ENCODE results near the gene CHRM4. TPM values are rescaled to one million over a fixed set of nuclear protein-coding genes. Genes with fewer than 3 reads are reported as not detected.

CHRM4 gene
- total and polyA plus RNA-seq, 11 donors: 0.08 to 0.27 (median 0.17) TPM; not detected in 7

GRCh38 chr11:46345131-46345597, 46.4 kb downstream of the CHRM4 start:
- H3K4me1 ChIP-seq: peaks cover 0 to 77% (median 47%) of the 10 kb centered on the region in 12 donors

GRCh38 chr11:46343520-46343919, 48.1 kb downstream of the CHRM4 start:
- intact Hi-C loops (cut with DNase I): no loop called here
- no peak overlapping the region for H3K4me3 ChIP-seq
- WGBS, 4 donors: 75 to 89% (median 82%) methylated on average over 3 of the region's 3 CpGs
- ATAC-seq (no peak), DNase-seq (no peak)
- H3K36me3 ChIP-seq: no peaks in the 10 kb centered on the region
- H3K9me3 ChIP-seq: no peaks in the 10 kb centered on the region
- H3K27ac ChIP-seq: peak overlapping the region in 5 of 12 donors; percentile 47 to 95 (median 75)
- TF ChIP-seq CTCF (IDR thresholded peaks at IDR 0.05) (no peak), POLR2A (IDR thresholded peaks at IDR 0.05) (no peak)
- H3K27me3 ChIP-seq: no peaks in the 10 kb centered on the region
- H3K4me1 ChIP-seq: peaks cover 5 to 77% (median 49%) of the 10 kb centered on the region in 12 donors

More at GRCh38 chr11:46345131-46345597, 46.4 kb downstream of the CHRM4 start:
- H3K9me3 ChIP-seq: no peaks in the 10 kb centered on the region
- DNase-seq: peak; percentile 78 to 87 (median 82)
- intact Hi-C loops (cut with DNase I): no loop called here
- H3K27me3 ChIP-seq: no peaks in the 10 kb centered on the region
- TF ChIP-seq CTCF (IDR thresholded peaks at IDR 0.05) (peak in 4 of 12 donors; percentile 5 to 41 (median 22)), POLR2A (IDR thresholded peaks at IDR 0.05) (peak in 1 of 2 donors; percentile 60)
- H3K36me3 ChIP-seq: no peaks in the 10 kb centered on the region
- WGBS, 4 donors: 46 to 72% (median 54%) methylated on average over 12 to 20 of the region's 20 CpGs
- H3K4me3 ChIP-seq: peak overlapping the region; percentile 22 to 93 (median 62)
- ATAC-seq: peak; percentile 8 to 69 (median 28)
- peak overlapping the region; percentile 51 to 93 (median 84) for H3K27ac ChIP-seq

GRCh38 chr11:46342239-46342638, 49.3 kb downstream of the CHRM4 start:
- DNase-seq: peak in 3 of 5 donors; percentile 57 to 64 (median 57)
- TF ChIP-seq POLR2A (IDR thresholded peaks at IDR 0.05) (no peak), CTCF (IDR thresholded peaks at IDR 0.05) (no peak)
- ATAC-seq: no peak
- H3K36me3 ChIP-seq: no peaks in the 10 kb centered on the region
- no peaks in the 10 kb centered on the region for H3K9me3 ChIP-seq
- H3K27me3 ChIP-seq: no peaks in the 10 kb centered on the region
- H3K4me3 ChIP-seq: no peak overlapping the region
- peak overlapping the region; percentile 49 to 95 (median 71) for H3K27ac ChIP-seq
- peaks cover 5 to 77% (median 46%) of the 10 kb centered on the region in 12 donors for H3K4me1 ChIP-seq
- 27 to 59% (median 42%) methylated on average over 4 to 5 of the region's 5 CpGs for WGBS, 4 donors
- intact Hi-C loops (cut with DNase I): no loop called here

GRCh38 chr11:46341454-46341853, 50.1 kb downstream of the CHRM4 start:
- ATAC-seq: no peak
- Histone ChIP-seq H3K27ac (peak overlapping the region; percentile 49 to 95 (median 71)), H3K36me3 (no peaks in the 10 kb centered on the region), H3K27me3 (no peaks in the 10 kb centered on the region), H3K4me3 (no peak overlapping the region), H3K9me3 (no peaks in the 10 kb centered on the region), H3K4me1 (peaks cover 5 to 72% (median 45%) of the 10 kb centered on the region in 12 donors)
- TF ChIP-seq CTCF (IDR thresholded peaks at IDR 0.05) (no peak), POLR2A (IDR thresholded peaks at IDR 0.05) (no peak)
- no peak for DNase-seq
- 98 to 99% (median 98%) methylated on average over 3 of the region's 3 CpGs for WGBS, 4 donors
- intact Hi-C loops (cut with DNase I): no loop called here
